SU-DHL-6 (cell line): ENCODE data around the gene TBP.

Source experiments
- EZH2phosphoT487 ChIP-seq: fragments of 200-600 bp; sonication (generic), shearing (Covaris generic); conservative IDR thresholded peaks from 2 replicates; pipeline ENCODE4 v1.6.1; 2018; ENCODE audit warnings: mild to moderate bottlenecking, antibody characterized with exemption, low read length, moderate library complexity, mixed read lengths
- TF ChIP-seq, protein P1 (sequence below): fragments of 200-600 bp; sonication (generic); IDR thresholded peaks from one replicate; pipeline ENCODE4 v1.5.1; 2017; ENCODE audit warnings: antibody characterized with exemption, mild to moderate bottlenecking, low read length, moderate library complexity; ENCODE audit not compliant: insufficient read depth, poor library complexity, severe bottlenecking

DNA sequence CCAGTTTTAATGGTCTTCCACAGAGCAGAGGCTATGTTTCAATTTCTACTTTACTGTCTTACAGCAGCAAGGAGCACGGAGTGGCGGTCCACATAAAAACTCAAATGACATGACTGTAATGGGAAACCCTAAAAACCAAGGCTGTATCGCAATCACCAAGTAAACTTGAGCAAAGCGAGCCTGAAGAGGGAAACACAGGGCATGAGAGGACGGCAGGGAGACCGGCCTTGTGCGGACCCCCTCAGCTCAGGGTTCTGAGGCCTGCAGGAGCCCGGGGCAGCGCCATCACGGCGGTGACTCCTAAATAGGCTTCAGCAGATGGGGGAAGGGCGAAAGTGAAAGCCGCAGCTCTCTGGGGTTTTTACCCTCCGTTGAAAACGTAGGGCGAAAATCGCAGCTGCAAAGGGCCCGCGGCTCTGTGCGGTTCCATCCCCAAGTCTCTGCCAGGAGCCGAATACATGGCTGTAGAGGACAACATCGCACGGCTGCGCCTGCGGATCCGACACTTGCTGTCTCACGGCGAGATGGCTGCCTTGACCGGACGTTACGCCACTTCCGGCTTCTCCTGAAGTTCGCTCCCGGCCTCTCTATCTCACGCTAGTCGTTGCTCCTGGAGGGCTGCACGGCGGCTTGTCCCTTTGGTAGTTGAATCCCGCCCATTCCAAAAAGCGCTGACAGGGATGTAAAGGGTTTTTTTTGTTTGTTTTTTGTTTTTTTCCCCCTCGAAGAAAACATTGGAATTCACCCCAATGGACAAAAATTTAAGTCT lies 1.2 kb upstream of the TBP start, which contains the start of gene PSMB1:
- TF ChIP-seq, protein P1, sequence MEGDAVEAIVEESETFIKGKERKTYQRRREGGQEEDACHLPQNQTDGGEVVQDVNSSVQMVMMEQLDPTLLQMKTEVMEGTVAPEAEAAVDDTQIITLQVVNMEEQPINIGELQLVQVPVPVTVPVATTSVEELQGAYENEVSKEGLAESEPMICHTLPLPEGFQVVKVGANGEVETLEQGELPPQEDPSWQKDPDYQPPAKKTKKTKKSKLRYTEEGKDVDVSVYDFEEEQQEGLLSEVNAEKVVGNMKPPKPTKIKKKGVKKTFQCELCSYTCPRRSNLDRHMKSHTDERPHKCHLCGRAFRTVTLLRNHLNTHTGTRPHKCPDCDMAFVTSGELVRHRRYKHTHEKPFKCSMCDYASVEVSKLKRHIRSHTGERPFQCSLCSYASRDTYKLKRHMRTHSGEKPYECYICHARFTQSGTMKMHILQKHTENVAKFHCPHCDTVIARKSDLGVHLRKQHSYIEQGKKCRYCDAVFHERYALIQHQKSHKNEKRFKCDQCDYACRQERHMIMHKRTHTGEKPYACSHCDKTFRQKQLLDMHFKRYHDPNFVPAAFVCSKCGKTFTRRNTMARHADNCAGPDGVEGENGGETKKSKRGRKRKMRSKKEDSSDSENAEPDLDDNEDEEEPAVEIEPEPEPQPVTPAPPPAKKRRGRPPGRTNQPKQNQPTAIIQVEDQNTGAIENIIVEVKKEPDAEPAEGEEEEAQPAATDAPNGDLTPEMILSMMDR: no peak
- no peak for TF ChIP-seq EZH2phosphoT487
